ENCODE results near the gene HOMER2. TPM values are rescaled to one million over a fixed set of nuclear protein-coding genes. Genes with fewer than 3 reads are reported as not detected.

The HOMER2 gene
- total RNA-seq, 1 experiment from 2014 or later, result 14.2 TPM

- H3K23me2 ChIP-seq (ENCODE audit: insufficient read length, low read depth, low read length, poor library complexity, severe bottlenecking), result no peaks in the 10 kb centered on the region
- no peak overlapping the region for H2BK15ac ChIP-seq (ENCODE audit: low read depth, low read length)
- H3K27ac Mint-ChIP-seq, result no peak overlapping the region
- no peaks in the 10 kb centered on the region for H3K79me2 ChIP-seq (ENCODE audit: insufficient read depth, low read length)
- H3K9ac ChIP-seq (ENCODE audit: extremely low read depth, insufficient read length, low read length), result no peak overlapping the region
- H3K18ac ChIP-seq (ENCODE audit: insufficient read length, low read depth, low read length), result no peak overlapping the region
- H3K79me1 ChIP-seq (ENCODE audit: insufficient read depth, low read depth, low read length, poor library complexity, severe bottlenecking), result no peaks in the 10 kb centered on the region
- peaks cover 6 to 23% (median 10%) of the 10 kb centered on the region in 3 experiments; a peak in 6 of 7 replicates for H3K36me3 Mint-ChIP-seq (ENCODE audit: insufficient read depth in 1 of 3, low read depth in 3 of 3)
- no peak overlapping the region for H3K4me2 ChIP-seq (ENCODE audit: insufficient read depth, insufficient read length, low read length)
- H2AK5ac ChIP-seq (ENCODE audit: insufficient read length, low read length), result no peak overlapping the region
- H3K4me3 Mint-ChIP-seq, result no peak overlapping the region
- no peak overlapping the region for H2BK20ac ChIP-seq (ENCODE audit: low read depth, low read length, poor library complexity, severe bottlenecking)
- no peak for DNase-seq
- no peak overlapping the region for H2AFZ ChIP-seq (ENCODE audit: low read length)
- no peaks in the 10 kb centered on the region for H3K27me3 ChIP-seq (ENCODE audit: insufficient read depth, low read length)
- H3K56ac ChIP-seq (ENCODE audit: insufficient read length, low read depth, low read length), result no peak overlapping the region
- no peaks in the 10 kb centered on the region for H3K27me3 Mint-ChIP-seq (ENCODE audit: low read depth)
- TF ChIP-seq CTCF (conservative IDR thresholded peaks at IDR 0.05), result no peak
- no peak overlapping the region for H3K4ac ChIP-seq (ENCODE audit: low read depth, low read length)
- H2BK120ac ChIP-seq (ENCODE audit: low read depth, low read length, poor library complexity, severe bottlenecking), result no peak overlapping the region
- no peak overlapping the region for H3K23ac ChIP-seq (ENCODE audit: insufficient read length, low read depth, low read length)
- no peak overlapping the region for H3K14ac ChIP-seq (ENCODE audit: insufficient read depth, low read length)
- H3T11ph ChIP-seq (ENCODE audit: low read length), result no peak overlapping the region
- H2BK5ac ChIP-seq (ENCODE audit: insufficient read length, low read length), result no peak overlapping the region
- no peak overlapping the region for H2BK12ac ChIP-seq (ENCODE audit: insufficient read length, low read depth, low read length)
- H3K9me3 Mint-ChIP-seq, result no peaks in the 10 kb centered on the region
- H3K27ac ChIP-seq (ENCODE audit: insufficient read length, low read depth, low read length), result no peak overlapping the region
- H3K9me3 ChIP-seq (ENCODE audit: control insufficient read depth, low read depth, low read length), result no peaks in the 10 kb centered on the region
- no peak overlapping the region for H4K91ac ChIP-seq (ENCODE audit: insufficient read length, low read depth, low read length)
- no peaks in the 10 kb centered on the region for H3K4me1 Mint-ChIP-seq
- H4K5ac ChIP-seq (ENCODE audit: insufficient read length, low read depth, low read length), result no peak overlapping the region
- H3K4me1 ChIP-seq (ENCODE audit: insufficient read depth, low read length), result no peaks in the 10 kb centered on the region
- H4K8ac ChIP-seq (replicated peaks; ENCODE audit: insufficient read length, low read depth, low read length), result no peak overlapping the region
- H4K20me1 ChIP-seq (ENCODE audit: control insufficient read depth, insufficient read depth, insufficient read length), result no peaks in the 10 kb centered on the region
These were observed 113.4 kb downstream of the HOMER2 start for GRCh38 chr15:82839136-82839535.

All from H9 (cell line).